Cortex of kidney (tissue), 1 donor: ENCODE measurements around the gene GRHL1.
"Not testable (repeated sequence)": the region's sequence is repeated elsewhere in the genome, so short reads cannot be mapped to it uniquely, and the experiment has no call there.

Experiments used
- DNase-seq: peaks from one replicate; lab custom pipeline; 2025; lab: John Stamatoyannopoulos, UW

The GRHL1 gene, protein sequence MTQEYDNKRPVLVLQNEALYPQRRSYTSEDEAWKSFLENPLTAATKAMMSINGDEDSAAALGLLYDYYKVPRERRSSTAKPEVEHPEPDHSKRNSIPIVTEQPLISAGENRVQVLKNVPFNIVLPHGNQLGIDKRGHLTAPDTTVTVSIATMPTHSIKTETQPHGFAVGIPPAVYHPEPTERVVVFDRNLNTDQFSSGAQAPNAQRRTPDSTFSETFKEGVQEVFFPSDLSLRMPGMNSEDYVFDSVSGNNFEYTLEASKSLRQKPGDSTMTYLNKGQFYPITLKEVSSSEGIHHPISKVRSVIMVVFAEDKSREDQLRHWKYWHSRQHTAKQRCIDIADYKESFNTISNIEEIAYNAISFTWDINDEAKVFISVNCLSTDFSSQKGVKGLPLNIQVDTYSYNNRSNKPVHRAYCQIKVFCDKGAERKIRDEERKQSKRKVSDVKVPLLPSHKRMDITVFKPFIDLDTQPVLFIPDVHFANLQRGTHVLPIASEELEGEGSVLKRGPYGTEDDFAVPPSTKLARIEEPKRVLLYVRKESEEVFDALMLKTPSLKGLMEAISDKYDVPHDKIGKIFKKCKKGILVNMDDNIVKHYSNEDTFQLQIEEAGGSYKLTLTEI

DNA sequence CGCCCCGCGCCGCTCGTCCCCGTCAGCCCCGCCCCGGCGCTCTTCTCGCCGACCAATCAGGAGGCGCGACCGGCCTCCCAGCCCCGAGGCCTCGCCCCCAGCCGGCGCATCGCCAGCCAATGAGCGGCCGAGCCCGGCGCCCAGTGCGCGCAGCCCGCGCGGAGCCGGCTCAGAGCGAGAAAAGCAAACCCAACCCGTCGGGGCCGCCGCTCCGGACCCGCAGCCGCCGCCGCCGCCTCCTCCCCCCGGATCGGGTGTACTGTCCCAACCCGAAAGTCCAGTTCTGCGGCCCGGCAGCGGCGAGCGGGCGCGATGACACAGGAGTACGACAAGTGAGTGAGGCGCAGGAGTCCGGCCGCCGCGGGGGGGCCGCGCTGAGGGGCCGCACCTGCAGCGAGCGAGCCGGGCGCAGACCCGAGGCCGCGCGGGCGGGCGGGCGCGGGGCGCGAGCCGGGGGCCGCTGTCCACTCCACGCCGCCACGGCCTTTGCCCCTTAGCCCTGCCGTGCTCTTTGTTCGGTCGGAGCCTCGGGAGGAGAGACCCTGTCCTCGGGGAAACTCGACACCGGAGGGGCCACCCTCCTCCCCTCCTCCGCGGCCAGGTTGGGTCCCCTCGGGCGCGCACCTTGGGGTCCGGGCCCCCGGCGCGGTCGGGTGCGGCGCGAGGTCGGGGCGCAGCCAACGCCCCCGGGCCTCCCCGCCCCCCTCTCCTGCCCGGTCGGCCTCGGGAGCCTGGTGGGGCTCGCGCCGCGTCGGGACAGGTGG is at the start of gene GRHL1:
GRHL1 (plus strand) TSS at position 172 of the 764 bp plus-strand sequence; CDS start at position 313, 141 bp downstream.
- DNase-seq: peak; percentile 39

DNA sequence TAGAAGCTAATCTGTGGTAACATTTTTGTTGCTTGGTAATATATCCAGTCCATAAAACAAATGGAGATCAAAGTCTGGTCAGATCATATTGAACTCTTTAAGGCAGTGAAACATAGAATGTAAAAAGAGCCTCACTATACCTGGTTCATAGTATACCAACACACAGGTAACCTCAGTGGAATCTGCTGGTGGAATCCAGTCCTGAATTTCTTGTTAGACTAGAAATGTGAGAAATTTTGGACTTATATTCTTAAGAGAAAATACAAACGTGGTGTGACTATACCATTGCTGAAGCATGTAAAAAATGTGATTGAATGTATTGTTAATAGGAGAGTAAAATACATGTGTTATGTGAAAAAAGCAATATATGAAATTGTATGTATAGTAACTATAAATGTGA is 46.1 kb upstream of the GRHL1 start:
- DNase-seq: no peak

DNA sequence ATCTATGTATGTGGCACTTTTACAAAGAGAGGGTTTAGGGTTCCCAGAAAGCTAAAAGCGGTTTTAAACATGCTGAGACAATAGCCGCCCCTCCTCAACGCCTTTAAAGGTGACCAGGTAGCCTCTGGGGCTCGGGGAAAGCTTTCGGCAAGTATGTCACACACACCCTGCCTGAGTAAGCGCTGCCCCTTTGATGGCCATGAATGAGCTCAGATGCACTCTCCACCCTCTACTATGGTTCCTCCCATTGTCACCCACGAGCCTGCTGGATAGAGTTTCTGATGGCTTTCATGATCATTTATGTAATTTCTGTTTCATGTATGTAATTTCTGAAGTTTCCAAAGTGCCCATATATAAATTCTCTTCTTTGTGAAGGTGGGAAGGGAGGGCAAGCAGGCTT is 44.1 kb upstream of the GRHL1 start:
- no peak for DNase-seq

DNA sequence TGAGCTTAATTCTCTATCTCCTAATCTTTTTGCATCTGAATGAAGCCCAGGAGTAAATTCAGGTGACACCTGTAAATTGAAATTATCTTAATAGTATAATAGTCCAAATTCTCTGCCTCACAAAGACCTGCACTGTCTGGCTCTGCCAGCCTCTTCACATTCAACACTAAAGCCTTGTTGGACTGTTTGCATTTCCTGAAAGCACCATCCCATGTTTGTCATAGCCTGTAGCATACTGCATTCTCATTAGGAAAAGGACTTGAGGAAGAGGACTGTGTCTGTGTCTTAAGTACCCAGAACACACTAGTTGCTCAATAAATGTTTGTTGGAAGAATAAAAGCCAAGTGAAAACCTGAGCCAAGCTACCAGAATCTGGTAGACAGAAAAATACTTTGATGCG is 42.9 kb upstream of the GRHL1 start:
- DNase-seq: no peak

DNA sequence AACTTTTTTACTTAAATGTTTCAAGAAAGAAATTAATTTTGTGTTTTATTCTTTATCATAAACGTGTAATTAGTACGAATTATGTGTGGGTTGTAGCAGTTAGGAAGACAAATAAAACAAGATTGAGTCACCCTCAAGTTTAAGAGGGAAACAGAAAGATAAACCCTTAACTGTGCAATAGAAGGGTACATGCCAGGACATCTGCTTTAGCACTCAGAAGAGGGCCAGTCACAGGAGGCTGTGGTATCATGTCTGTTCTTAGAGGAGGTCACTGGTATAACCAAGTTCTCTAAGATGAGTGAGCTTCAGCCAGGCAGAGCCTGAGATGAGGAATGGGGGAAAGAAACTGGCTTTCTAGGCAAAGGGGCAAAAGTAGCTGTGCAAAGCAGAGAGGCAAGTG is 42.4 kb upstream of the GRHL1 start:
- DNase-seq: no peak

DNA sequence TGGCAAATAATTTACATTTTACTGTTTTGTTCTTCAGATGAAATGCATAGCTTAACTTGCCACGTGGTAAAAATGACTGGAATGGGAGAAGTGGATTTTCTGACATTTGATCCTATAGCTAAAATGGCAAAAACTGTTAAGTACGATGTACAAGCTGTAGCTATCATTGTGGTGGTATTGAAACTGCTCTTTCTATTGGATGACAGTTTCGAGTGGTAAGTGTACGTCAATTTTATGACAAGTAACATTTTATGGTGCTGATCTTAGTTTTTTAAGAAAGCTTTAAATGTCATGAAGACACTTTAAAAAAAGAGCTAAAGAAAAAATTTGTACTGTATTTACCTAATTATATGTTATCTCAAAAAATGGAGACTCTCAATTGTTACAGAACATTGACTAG is 40.8 kb upstream of the GRHL1 start:
- DNase-seq: no peak

DNA sequence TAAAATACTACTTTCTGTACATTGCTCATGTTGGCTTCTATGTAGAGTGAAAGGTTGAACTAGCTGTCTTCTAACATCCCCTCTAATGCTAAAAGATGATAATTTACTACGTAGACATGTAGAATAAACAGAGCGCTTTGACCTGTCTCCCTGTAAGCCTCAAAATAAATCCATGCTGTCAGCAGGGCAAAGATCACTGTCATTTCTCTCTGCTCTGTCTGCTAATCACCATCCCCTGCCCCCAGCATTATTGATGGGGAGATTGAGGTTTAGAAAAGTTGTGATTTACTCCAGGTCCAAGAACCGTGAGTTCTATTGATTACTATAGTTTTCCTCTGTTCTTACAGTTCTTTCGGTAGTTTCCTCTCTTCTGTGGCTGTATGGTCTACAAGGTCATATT is 39.0 kb upstream of the GRHL1 start:
- no peak for DNase-seq

DNA sequence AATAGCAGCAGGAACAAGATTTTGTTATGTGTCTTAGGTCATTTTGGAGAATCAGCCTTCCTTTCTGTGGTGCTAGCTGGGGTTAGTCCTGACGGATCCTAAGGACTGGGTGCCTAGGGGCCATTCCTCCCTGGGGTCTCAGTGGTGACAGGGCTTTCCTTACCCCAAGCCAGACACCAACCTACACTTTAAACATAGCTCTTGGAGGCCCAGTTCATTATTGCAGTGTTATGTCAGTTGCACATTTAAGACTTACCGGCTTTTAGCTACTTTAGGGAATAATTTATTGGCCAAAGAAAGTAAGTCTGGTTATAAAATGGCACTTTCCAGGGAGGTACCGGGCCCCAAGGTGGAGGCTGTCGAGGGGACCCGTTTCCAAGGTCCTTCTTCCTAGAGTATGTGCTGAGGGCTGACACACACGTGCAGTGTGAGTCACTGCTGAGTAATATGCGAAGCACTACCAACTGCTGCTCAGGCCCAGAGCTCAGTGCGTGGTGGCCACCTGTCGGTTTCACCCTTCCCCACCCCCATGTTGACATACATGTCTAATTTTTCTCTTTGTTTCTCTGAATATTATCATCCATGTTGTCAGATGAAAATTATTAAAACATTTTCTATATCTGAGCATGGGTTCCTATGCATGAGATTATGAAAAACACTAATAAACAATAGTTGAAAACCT is 37.0 kb upstream of the GRHL1 start:
- no peak for DNase-seq

DNA sequence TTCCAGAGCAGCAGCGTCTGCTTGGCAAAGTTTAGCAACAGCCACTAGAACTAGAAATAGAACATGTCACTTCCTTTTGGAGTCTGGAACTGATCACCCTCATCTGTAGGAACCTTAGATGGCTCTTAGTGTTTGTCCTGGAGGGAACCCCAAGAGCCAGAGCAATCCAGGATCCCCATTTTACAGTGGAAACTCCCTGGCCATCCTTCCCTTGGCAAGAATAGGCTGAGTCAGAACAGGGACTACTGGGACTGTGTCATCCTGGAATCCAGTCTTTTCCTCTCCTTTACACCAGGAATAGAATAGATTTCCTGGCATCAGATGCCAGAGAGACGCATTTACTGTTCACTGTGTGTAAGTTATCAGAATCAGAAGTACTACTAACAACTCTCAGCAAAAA is 33.2 kb upstream of the GRHL1 start:
- DNase-seq: no peak

DNA sequence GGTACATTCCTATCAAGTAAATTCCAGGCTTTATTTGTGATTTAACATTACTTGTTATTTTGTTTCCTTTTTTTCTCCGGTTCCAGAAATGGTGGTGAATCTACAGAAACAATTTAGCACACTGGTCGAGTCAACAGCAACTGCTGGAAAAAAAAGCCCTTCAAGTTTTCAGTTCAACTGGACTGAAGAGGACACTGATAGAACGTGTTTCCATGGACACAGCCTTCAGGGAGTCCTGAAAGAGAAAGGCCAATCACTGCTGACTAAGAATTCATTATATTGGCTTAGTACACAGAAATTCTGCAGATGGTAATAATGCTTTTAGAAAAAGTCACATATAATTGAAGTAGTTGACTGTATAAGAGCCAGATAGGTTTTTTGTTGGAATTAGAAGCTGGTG is 32.0 kb upstream of the GRHL1 start:
- no peak for DNase-seq

DNA sequence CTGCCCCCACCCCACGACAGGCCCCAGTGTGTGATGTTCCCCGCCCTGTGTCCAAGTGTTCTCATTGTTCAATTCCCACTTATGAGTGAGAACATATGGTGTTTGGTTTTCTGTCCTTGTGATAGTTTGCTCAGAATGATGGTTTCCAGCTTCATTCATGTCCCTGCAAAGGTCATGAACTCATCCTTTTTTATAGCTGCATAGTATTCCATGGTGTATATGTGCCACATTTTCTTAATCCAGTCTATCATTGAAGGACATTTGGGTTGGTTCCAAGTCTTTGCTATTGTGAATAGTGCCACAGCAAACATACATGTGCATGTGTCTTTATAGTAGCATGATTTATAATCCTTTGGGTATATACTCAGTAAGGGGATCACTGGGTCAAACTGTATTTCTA is 24.5 kb upstream of the GRHL1 start:
- DNase-seq: not testable (repeated sequence)

DNA sequence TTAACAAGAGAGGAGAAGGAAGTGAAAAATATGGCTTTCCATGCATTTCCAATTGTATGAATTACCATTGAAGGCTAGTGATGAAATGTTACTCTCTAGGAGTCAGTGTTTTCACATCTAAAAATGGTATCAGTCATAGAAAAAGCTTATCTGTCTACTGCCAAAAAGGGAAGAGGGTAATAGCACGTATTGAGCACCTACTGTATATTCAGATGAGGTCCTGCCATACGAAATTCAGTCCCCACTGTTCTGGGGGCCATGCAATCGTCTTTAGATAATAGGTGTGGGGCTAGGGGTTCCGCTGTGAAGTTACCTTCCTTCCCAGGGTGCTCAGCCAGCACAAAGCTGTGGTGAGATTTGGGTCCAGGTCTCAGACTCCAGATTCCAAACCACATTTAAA is 14.2 kb upstream of the GRHL1 start:
- DNase-seq: no peak

DNA sequence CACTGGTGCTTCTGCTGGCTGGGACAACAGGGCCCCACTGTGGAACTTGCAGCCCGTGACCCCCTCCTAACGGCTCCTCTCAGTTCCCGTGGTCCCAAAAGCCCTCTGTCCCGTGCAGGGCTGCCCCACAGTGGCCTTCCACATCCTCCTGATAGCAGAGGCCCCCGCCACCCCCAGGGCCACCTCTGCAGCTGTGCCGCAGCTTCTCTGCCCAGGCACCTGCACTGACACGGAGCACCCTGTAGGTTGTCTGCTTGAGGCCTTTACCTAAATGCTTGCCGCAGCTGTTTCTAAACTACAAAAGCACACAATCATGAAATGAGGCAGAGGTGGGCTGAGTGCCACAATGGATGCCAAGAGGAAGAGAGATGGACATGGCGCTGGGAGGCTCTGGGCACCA is 13.5 kb upstream of the GRHL1 start:
- no peak for DNase-seq

DNA sequence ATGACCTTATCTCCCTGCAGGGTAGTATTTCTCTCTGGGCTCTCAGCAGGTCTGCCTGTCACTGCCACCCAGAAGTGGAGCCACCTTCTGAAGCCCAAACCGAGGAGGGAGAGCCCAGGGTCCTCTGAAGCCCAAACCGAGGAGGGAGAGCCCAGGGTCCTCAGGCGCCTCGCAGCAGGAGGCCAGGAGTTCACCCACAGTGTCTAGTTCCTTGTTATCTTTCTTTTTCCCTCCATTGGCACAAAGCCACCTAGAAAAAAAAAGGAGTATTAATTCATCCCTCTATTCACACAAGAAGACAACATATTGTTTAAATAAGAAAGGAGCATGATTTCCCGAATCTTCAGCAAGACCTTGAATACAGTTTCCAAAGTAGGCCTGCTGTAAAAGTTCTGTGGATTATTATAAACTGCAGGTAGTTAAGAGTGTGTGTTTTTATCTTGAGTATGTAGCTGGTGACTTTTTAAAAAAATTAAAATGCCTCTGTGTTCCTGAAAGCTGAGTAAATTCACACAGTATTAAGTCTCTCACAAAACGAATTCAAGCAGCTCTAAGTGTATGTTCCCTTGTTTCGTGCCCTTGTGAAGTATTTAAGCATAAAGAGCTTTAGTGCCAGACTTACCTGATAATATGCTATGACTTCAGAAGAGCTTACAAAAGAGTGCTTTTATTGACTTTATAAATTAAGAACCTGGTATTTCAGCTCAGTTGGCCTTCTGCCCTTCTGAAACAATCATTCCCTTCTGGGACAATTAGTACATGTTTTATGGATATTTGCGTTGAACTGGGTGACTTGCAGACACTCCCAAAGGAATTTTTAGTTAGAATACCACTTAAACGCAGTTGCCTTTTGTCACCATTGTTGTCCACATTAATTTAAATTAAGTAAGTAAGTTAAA is 11.7 kb upstream of the GRHL1 start:
- no peak for DNase-seq

DNA sequence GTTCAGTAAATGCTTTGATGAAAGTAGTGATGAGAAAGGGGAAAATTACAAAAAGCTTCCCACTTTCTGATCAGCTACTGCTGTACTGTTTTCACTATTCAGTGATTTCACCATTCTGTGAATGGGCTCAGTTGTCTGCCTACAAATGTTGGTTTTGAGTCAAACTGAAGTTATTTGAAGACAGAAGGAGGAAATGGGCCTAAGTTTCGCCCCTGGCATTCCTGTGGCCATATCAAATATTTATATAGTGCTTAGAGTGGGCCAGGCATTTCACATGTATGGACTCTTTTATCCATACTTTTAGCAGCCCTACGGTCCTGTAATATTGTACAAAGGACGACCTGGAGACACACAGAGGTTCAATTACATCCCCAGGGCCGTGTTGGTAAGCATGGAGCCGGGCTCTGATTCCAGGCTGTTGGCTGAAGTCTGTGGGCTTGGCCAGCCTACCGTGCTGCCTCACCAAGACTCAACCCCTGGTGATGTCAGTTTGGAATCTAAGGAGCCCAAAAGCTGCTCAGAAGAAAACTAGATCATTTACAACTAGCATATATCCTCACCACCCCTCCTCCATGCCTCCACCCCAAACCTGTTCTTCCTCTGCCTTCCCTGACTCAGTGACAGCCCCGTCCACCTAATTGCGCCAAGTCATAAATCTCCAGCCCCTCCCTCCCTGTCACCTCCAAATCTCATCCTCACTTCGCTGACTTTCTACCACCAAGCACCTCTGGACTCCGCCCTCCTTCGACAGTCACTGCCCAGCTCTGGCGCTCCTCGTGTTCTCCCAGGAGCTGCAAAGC is 10.1 kb upstream of the GRHL1 start:
- DNase-seq: no peak

DNA sequence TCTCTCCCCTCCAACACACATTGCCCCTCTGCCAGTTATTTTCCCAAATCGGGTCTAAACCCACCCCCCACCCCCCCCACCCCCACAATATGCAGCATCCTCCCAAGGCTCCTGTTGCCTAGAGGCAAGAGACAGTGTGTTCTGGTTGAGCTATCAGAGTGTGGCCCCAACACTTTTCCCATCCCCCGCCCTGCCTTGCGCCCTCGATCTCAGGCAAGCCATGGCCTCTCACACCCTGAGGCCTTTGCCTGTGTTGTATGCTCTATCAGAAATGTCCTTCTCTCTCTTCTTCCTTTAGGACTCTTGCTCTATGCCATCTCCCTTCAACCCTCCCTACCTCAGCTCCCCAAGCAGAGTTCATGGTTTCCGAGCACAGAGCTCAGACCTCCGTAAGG is 9.5 kb upstream of the GRHL1 start:
- DNase-seq: no peak

DNA sequence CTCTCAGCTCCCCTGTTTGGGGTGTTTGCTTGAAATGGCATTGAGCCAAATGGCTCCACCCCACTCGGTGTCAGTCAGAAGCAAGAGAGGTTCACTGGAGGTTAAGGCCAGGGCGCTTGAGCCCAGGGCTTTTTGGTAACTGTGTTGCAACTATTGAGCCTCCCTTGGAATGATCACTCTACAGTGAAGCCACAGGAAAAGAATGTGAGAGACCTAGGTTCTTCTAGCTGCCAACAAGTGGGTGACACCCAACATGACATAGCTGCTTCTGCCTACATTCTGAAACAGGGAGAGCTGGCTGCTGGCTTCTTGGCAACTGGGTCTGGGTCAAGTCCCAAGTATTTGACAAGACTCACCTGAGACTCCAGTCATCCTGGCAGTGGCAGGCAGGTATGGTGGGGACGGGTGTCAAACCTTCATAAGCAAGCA is 7.1 kb upstream of the GRHL1 start:
- DNase-seq: no peak

DNA sequence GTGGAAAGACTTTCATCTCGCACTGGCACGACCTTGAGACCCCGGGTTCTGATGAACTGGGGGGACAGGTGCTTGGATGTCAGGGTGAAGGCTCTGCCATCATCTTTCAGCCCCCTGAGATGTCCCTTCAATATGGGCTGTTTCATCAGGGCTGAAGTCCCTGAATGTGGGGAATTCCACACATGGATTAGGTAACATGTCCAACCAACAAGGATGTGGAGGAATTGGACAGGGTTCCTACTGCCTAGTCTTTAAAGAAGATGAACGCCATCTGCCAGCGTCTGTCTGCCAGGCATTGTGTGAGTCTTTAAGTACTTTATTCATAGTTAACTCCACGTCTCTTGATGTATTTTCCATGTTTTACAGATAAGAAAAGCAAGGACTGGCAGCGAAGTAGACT is 5.9 kb upstream of the GRHL1 start:
- DNase-seq: no peak

DNA sequence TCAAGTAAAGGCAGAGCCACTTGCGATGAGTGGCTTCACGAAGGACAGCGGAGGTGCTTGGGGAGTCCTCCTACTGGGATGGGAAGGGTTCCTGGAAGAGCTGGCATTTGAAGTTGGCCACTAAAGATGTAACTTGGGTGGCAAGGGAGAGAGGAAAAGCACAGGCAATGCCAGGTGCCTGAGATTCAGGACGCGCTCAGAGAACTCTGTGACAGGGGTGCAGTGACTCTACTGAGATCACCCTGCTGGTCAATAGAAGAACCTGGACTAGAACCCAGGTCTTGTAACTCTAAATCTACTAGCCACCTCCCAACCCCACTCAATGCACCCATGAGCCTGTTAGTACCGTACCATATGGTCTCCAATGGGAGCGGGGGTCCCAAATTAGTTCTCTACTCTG is 5.4 kb upstream of the GRHL1 start:
- no peak for DNase-seq

DNA sequence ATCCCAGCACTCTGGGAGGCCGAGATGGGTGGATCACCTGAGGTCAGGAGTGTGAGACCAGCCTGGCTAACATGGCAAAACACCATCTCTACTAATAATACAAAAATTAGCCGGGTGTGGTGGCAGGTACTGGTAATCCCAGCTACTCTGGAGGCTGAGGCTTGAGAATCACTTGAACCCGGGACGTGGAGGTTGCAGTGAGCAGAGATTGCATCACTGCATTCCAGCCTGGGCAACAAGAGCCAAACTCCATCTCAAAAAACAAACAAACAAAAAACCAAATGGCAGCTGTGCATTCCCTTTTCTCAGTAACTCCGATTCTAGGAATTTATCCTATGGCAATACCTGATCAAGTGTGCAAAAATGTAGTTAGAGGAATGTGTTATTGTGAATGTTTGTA is 4.7 kb upstream of the GRHL1 start:
- no peak for DNase-seq

DNA sequence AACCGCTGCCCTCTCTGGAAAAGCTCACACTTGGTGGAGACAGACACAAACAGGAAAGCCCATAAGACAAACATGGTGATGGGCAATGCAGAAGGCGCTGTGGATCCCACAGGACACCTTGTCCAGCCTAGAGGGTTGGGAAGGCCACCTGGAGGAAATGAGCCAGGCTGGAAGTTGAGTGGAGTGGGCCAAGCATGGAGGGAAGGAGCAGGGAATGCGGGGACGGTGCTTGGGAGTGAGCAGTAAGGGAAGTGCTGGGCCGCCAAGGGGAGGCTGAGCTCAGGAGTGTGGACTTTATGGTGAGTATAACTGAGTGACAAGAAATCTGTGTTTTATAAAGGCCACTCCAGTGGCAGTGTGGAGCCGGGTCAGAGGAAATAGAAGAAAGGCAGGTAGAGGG is 2.8 kb upstream of the GRHL1 start:
- DNase-seq: no peak
